ENCODE data around the gene KRT4.
"Not testable (repeated sequence)": the region's sequence is repeated elsewhere in the genome, so short reads cannot be mapped to it uniquely, and the experiment has no call there.

The KRT4 gene

GRCh38 chr12:52771088-52771487 lies 42.8 kb downstream of the KRT4 start:
- DNase-seq: no peak

GRCh38 chr12:52769946-52770345 lies 44.0 kb downstream of the KRT4 start:
- no peak for DNase-seq

- no peak for DNase-seq
Measured at GRCh38 chr12:52769354-52769753, 44.6 kb downstream of the KRT4 start.

GRCh38 chr12:52768479-52769200 lies 45.3 kb downstream of the KRT4 start:
- DNase-seq: no peak

GRCh38 chr12:52767427-52767826 lies 46.5 kb downstream of the KRT4 start:
- DNase-seq: no peak

- DNase-seq: no peak
Measured at GRCh38 chr12:52767020-52767379, 46.9 kb downstream of the KRT4 start.

- no peak for DNase-seq
Measured at GRCh38 chr12:52766351-52767019, 47.4 kb downstream of the KRT4 start.

- DNase-seq: no peak
Measured at GRCh38 chr12:52765702-52766101, 48.2 kb downstream of the KRT4 start.

GRCh38 chr12:52763991-52764390 lies 49.9 kb downstream of the KRT4 start:
- no peak for DNase-seq

- DNase-seq: no peak
Measured at GRCh38 chr12:52763036-52763659, 50.8 kb downstream of the KRT4 start.

GRCh38 chr12:52761802-52762201 lies 52.1 kb downstream of the KRT4 start:
- no peak for DNase-seq

GRCh38 chr12:52761218-52761617 lies 52.7 kb downstream of the KRT4 start:
- DNase-seq: not testable (repeated sequence)

GRCh38 chr12:52760623-52761022 lies 53.3 kb downstream of the KRT4 start:
- DNase-seq: no peak

GRCh38 chr12:52759695-52760094 lies 54.2 kb downstream of the KRT4 start:
- no peak for DNase-seq

- DNase-seq: no peak
Measured at GRCh38 chr12:52759218-52759617, 54.7 kb downstream of the KRT4 start.

- DNase-seq: no peak
Measured at GRCh38 chr12:52757449-52758176, 56.3 kb downstream of the KRT4 start.
